ENCODE data around the gene ZNF683. TPM values are rescaled to one million over a fixed set of nuclear protein-coding genes. Genes with fewer than 3 reads are reported as not detected.

Gene ZNF683
- total and polyA plus RNA-seq, 9 of the 15 experiments (the other 6 are each of a cell fraction or from before 2014, with no cell fraction given) = not detected

GRCh38 chr1:26408604-26409003, 36.1 kb upstream of the ZNF683 start (continued):
- TF ChIP-seq, protein P1, sequence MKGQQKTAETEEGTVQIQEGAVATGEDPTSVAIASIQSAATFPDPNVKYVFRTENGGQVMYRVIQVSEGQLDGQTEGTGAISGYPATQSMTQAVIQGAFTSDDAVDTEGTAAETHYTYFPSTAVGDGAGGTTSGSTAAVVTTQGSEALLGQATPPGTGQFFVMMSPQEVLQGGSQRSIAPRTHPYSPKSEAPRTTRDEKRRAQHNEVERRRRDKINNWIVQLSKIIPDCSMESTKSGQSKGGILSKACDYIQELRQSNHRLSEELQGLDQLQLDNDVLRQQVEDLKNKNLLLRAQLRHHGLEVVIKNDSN (CRISPR knock-in tag; IDR thresholded peaks at IDR 0.05) = peak; percentile 78
- TF ChIP-seq ZFP30 (CRISPR knock-in tag; IDR thresholded peaks at IDR 0.05; ENCODE audit: borderline replicate concordance) = no peak
- TF ChIP-seq BRCA1 (IDR thresholded peaks at IDR 0.05) = no peak
- peak; percentile 100 for TF ChIP-seq BRCA1 (CRISPR knock-in tag; IDR thresholded peaks at IDR 0.05)
- no peak for TF ChIP-seq HDGF (IDR thresholded peaks at IDR 0.05)
- peak; percentile 52; the same call in 1 of the 2 replicates for TF ChIP-seq ZNF79 (CRISPR knock-in tag; IDR thresholded peaks at IDR 0.05; ENCODE audit: low read depth)
- TF ChIP-seq FOSL1 (tag; conservative IDR thresholded peaks at IDR 0.05) = peak; percentile 67
- peak; percentile 95 for TF ChIP-seq PBX2 (CRISPR knock-in tag; IDR thresholded peaks at IDR 0.05; ENCODE audit: low read depth)
- 0 out of 2 replicates have a peak, but pooled peaks have one; percentile 33 for TF ChIP-seq PBX2 (tag; conservative IDR thresholded peaks at IDR 0.05; ENCODE audit: low read depth)
- TF ChIP-seq, protein P2, sequence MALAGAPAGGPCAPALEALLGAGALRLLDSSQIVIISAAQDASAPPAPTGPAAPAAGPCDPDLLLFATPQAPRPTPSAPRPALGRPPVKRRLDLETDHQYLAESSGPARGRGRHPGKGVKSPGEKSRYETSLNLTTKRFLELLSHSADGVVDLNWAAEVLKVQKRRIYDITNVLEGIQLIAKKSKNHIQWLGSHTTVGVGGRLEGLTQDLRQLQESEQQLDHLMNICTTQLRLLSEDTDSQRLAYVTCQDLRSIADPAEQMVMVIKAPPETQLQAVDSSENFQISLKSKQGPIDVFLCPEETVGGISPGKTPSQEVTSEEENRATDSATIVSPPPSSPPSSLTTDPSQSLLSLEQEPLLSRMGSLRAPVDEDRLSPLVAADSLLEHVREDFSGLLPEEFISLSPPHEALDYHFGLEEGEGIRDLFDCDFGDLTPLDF (CRISPR knock-in tag; IDR thresholded peaks at IDR 0.05) = peak; percentile 100
- TF ChIP-seq CREB3L1 (IDR thresholded peaks at IDR 0.05; ENCODE audit: borderline replicate concordance, low read depth) = peak; percentile 59
- TF ChIP-seq, protein P3, sequence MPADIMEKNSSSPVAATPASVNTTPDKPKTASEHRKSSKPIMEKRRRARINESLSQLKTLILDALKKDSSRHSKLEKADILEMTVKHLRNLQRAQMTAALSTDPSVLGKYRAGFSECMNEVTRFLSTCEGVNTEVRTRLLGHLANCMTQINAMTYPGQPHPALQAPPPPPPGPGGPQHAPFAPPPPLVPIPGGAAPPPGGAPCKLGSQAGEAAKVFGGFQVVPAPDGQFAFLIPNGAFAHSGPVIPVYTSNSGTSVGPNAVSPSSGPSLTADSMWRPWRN (IDR thresholded peaks at IDR 0.05; ENCODE audit: low read depth) = no peak
- TF ChIP-seq LCOR (CRISPR knock-in tag; IDR thresholded peaks at IDR 0.05) = peak; percentile 100
- no peak for TF ChIP-seq EP300 (IDR thresholded peaks at IDR 0.05; ENCODE audit: low read length)
- peak; percentile 81 for TF ChIP-seq RB1 (IDR thresholded peaks at IDR 0.05; ENCODE audit: low read depth)
- TF ChIP-seq TAF1 (IDR thresholded peaks at IDR 0.05; ENCODE audit: control insufficient read depth, extremely low read depth, insufficient read depth, low read length, severe bottlenecking) = peak; percentile 18
- TF ChIP-seq EWSR1 (IDR thresholded peaks at IDR 0.05; ENCODE audit: borderline replicate concordance, low read depth, partially characterized antibody) = no peak
- no peak for TF ChIP-seq SFPQ (IDR thresholded peaks at IDR 0.05; ENCODE audit: low read depth, low read length)
